Measurements from ENCODE around the gene DYNLT4. TPM values are rescaled to one million over a fixed set of nuclear protein-coding genes. Genes with fewer than 3 reads are reported as not detected.

The DYNLT4 gene
- total and polyA plus RNA-seq, 2 experiments from 2014 or later: 0.30 to 2.2 TPM

DNA sequence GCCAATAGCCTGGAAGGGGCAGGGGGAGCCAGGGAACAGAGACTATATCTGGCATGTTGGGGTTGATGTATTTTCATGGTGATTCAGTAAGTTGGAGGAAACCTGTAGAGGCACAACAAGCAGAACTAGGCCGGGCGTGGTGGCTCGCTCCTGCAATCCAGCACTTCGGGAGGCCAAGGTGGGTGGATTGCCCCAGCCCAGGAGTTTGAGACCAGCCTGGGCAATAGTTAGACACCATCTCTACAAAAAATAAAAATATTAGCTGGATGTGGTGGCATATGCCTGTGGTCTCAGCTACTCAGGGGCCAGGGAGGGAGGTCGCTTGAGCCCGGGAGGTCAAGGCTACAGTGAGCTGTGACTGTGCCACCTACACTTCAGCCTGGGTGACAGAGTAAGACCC is 46.0 kb upstream of the DYNLT4 start:
- no peak overlapping the region for H3K4me2 ChIP-seq
- H3K79me2 ChIP-seq: no peaks in the 10 kb centered on the region
- no peak overlapping the region for H3K4me3 ChIP-seq
- H3K27me3 ChIP-seq: no peaks in the 10 kb centered on the region
- H4K20me1 ChIP-seq (ENCODE audit: insufficient read depth, poor library complexity, severe bottlenecking): no peaks in the 10 kb centered on the region
- no peaks in the 10 kb centered on the region for H3K9me3 ChIP-seq (ENCODE audit: low read depth)
- no peak for DNase-seq (ENCODE audit: low spot score)
- over 99% methylated on average over 6 of the region's 6 CpGs for WGBS (ENCODE audit: low lambda C conversion rate, missing lambda C conversion rate)
- no peak overlapping the region for H2AFZ ChIP-seq
- no peaks in the 10 kb centered on the region for H3K9me2 ChIP-seq (replicated peaks; ENCODE audit: insufficient read depth)
- peaks cover 3% of the 10 kb centered on the region for H3K4me1 ChIP-seq (ENCODE audit: insufficient read depth)
- H3K27ac ChIP-seq: no peak overlapping the region
- no peaks in the 10 kb centered on the region for H3K36me3 ChIP-seq (replicated peaks; ENCODE audit: insufficient read depth, low read depth)
- TF ChIP-seq, protein P1, sequence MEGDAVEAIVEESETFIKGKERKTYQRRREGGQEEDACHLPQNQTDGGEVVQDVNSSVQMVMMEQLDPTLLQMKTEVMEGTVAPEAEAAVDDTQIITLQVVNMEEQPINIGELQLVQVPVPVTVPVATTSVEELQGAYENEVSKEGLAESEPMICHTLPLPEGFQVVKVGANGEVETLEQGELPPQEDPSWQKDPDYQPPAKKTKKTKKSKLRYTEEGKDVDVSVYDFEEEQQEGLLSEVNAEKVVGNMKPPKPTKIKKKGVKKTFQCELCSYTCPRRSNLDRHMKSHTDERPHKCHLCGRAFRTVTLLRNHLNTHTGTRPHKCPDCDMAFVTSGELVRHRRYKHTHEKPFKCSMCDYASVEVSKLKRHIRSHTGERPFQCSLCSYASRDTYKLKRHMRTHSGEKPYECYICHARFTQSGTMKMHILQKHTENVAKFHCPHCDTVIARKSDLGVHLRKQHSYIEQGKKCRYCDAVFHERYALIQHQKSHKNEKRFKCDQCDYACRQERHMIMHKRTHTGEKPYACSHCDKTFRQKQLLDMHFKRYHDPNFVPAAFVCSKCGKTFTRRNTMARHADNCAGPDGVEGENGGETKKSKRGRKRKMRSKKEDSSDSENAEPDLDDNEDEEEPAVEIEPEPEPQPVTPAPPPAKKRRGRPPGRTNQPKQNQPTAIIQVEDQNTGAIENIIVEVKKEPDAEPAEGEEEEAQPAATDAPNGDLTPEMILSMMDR (IDR thresholded peaks at IDR 0.05; ENCODE audit: poor library complexity): no peak
- TF ChIP-seq EZH2phosphoT487 (IDR thresholded peaks at IDR 0.05; ENCODE audit: low read depth, severe bottlenecking, unreplicated experiment) (no peak), EZH2 (IDR thresholded peaks at IDR 0.05; ENCODE audit: borderline replicate concordance) (no peak)

DNA sequence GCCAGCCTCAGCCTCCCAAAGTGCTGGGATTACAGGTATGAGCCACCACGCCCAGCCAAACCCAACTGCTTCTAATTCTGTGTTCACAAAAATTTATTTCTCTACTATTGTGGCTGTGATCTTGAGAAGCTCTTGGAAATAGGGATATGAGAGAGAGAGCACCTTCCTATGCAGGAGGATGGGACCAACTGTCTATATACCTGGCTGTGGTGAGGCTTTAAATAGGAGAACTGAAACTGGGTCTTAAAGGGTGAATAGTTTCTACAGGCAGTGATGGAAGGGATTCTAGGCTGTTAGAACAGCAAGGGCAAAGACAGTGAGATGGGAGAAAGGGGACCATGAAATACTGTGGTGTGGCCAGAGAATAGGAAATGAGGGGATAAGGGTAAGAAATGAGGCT is 44.2 kb upstream of the DYNLT4 start:
- Histone ChIP-seq H3K79me2 (no peaks in the 10 kb centered on the region), H3K27ac (no peak overlapping the region), H3K27me3 (no peaks in the 10 kb centered on the region), H4K20me1 (ENCODE audit: insufficient read depth, poor library complexity, severe bottlenecking) (no peaks in the 10 kb centered on the region), H3K4me3 (no peak overlapping the region), H2AFZ (no peak overlapping the region), H3K9me2 (replicated peaks; ENCODE audit: insufficient read depth) (no peaks in the 10 kb centered on the region), H3K4me1 (ENCODE audit: insufficient read depth) (peaks cover 4% of the 10 kb centered on the region), H3K9me3 (ENCODE audit: low read depth) (no peaks in the 10 kb centered on the region), H3K36me3 (replicated peaks; ENCODE audit: insufficient read depth, low read depth) (no peaks in the 10 kb centered on the region), H3K4me2 (no peak overlapping the region)
- WGBS (ENCODE audit: low lambda C conversion rate, missing lambda C conversion rate): 100% methylated on average over 1 of the region's 1 CpG
- DNase-seq (ENCODE audit: low spot score): no peak
- TF ChIP-seq EZH2 (IDR thresholded peaks at IDR 0.05; ENCODE audit: borderline replicate concordance) (no peak), EZH2phosphoT487 (IDR thresholded peaks at IDR 0.05; ENCODE audit: low read depth, severe bottlenecking, unreplicated experiment) (no peak)

DNA sequence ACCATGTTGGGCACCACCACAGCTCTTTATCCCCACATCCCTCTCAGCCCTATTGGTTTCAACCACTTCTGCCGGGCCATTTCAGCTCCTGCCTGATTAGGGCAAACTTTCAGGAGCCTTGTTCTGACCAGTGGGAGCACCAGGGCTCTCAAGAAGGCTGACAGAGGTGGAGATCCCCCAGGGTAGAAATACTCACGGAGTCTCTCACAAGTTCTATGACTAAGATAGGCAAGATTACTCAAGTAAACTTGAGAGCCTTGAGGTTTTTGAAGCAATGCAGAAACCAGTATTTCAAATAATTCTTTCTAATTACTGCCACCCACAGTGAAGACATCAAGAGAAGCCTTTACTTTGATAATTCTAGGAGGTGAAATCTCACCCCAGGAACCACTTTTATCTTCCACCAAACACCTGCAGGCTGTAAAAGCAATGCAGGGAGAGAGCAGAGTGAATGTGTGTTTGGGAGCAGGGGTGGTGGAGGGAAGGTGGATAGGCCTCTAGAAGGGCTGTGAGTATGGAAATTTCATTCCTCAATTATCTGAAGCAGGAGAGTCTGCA is 42.5 kb upstream of the DYNLT4 start:
- no peak for TF ChIP-seq EZH2 (IDR thresholded peaks at IDR 0.05; ENCODE audit: borderline replicate concordance)
- TF ChIP-seq, protein P1 (IDR thresholded peaks at IDR 0.05; ENCODE audit: poor library complexity): no peak
- TF ChIP-seq EZH2phosphoT487 (IDR thresholded peaks at IDR 0.05; ENCODE audit: low read depth, severe bottlenecking, unreplicated experiment): no peak
- no peak overlapping the region for H3K4me3 ChIP-seq
- no peak for DNase-seq (ENCODE audit: low spot score)
- H4K20me1 ChIP-seq (ENCODE audit: insufficient read depth, poor library complexity, severe bottlenecking): no peaks in the 10 kb centered on the region
- WGBS (ENCODE audit: low lambda C conversion rate, missing lambda C conversion rate): 59% methylated on average over 2 of the region's 2 CpGs
- no peaks in the 10 kb centered on the region for H3K9me2 ChIP-seq (replicated peaks; ENCODE audit: insufficient read depth)
- no peaks in the 10 kb centered on the region for H3K36me3 ChIP-seq (replicated peaks; ENCODE audit: insufficient read depth, low read depth)
- peaks cover 4% of the 10 kb centered on the region for H3K4me1 ChIP-seq (ENCODE audit: insufficient read depth)
- H2AFZ ChIP-seq: no peak overlapping the region
- no peak overlapping the region for H3K27ac ChIP-seq
- H3K27me3 ChIP-seq: no peaks in the 10 kb centered on the region
- H3K9me3 ChIP-seq (ENCODE audit: low read depth): no peaks in the 10 kb centered on the region
- no peak overlapping the region for H3K4me2 ChIP-seq
- no peaks in the 10 kb centered on the region for H3K79me2 ChIP-seq

DNA sequence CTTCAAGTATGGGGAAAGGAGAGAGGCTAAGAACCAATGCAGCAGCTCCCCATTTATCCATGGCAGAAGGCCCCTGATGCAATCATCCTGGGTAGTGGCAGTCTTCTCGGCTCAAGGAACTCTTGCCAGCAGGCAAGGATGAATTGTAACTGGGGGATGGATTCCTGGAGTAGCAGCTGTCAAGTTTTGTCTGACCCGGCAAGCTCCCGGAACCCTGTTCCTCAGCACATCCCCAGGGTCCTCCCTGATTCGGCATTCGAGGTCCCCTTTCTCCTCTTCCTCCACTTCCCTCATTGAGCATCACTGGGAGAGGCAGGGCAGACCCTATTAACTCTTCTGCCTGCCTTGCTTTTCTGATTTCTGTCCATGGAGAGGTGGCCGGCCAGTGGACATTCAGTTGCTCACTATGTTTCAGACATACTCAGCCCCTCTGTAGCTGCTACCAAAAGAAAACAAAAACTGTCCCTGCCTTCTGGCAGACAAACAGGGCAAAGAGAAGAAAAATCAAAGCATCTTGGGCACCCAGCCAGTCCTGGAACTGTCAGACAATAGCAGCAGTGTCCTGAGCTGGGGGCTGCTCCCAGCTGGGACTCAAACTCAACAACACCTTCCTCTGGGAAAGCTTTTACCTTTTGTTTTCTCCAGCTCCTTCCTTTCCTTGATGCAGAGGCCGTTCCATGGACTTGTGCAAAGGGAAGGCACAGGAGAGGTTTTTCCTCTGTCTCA is 41.5 kb upstream of the DYNLT4 start:
- no peaks in the 10 kb centered on the region for H3K79me2 ChIP-seq
- H2AFZ ChIP-seq: no peak overlapping the region
- no peaks in the 10 kb centered on the region for H3K9me3 ChIP-seq (ENCODE audit: low read depth)
- DNase-seq (ENCODE audit: low spot score): no peak
- no peaks in the 10 kb centered on the region for H3K27me3 ChIP-seq
- H3K4me1 ChIP-seq (ENCODE audit: insufficient read depth): peaks cover 4% of the 10 kb centered on the region
- no peaks in the 10 kb centered on the region for H3K36me3 ChIP-seq (replicated peaks; ENCODE audit: insufficient read depth, low read depth)
- no peaks in the 10 kb centered on the region for H3K9me2 ChIP-seq (replicated peaks; ENCODE audit: insufficient read depth)
- no peaks in the 10 kb centered on the region for H4K20me1 ChIP-seq (ENCODE audit: insufficient read depth, poor library complexity, severe bottlenecking)
- H3K27ac ChIP-seq: peak overlapping the region; percentile 43
- no peak overlapping the region for H3K4me3 ChIP-seq
- no peak overlapping the region for H3K4me2 ChIP-seq
- WGBS (ENCODE audit: low lambda C conversion rate, missing lambda C conversion rate): 86% methylated on average over 7 of the region's 7 CpGs
- no peak for TF ChIP-seq EZH2 (IDR thresholded peaks at IDR 0.05; ENCODE audit: borderline replicate concordance)
- no peak for TF ChIP-seq EZH2phosphoT487 (IDR thresholded peaks at IDR 0.05; ENCODE audit: low read depth, severe bottlenecking, unreplicated experiment)
- TF ChIP-seq, protein P1 (IDR thresholded peaks at IDR 0.05; ENCODE audit: poor library complexity): no peak
